ENCODE results near the gene ARHGEF16. TPM values are rescaled to one million over a fixed set of nuclear protein-coding genes. Genes with fewer than 3 reads are reported as not detected.

ARHGEF16 gene
- total RNA-seq, 4 donors from 2014 or later: 5.9 to 13.6 (median 8.4) TPM

GRCh38 chr1:3466366-3467075 lies 12.1 kb downstream of the ARHGEF16 start:
- Histone ChIP-seq H3K36me3 (no peaks in the 10 kb centered on the region), H3K4me1 (peaks cover 53% of the 10 kb centered on the region), H3K27me3 (no peaks in the 10 kb centered on the region), H3K9me3 (no peaks in the 10 kb centered on the region), H3K27ac (no peak overlapping the region), H3K4me3 (no peak overlapping the region)
- TF ChIP-seq CTCF (IDR thresholded peaks at IDR 0.05): no peak
- no peak for TF ChIP-seq EP300 (IDR thresholded peaks at IDR 0.05)
- no peak for TF ChIP-seq POLR2AphosphoS5 (IDR thresholded peaks at IDR 0.05)
- TF ChIP-seq POLR2A (IDR thresholded peaks at IDR 0.05): no peak
- DNase-seq (ENCODE audit: low spot score in 2 of 2): no peak
- 54% methylated on average over 5 of the region's 16 CpGs for WGBS

- Histone ChIP-seq H3K36me3 (no peaks in the 10 kb centered on the region), H3K27me3 (no peaks in the 10 kb centered on the region), H3K9me3 (no peaks in the 10 kb centered on the region), H3K4me3 (no peak overlapping the region), H3K4me1 (peaks cover 62% of the 10 kb centered on the region), H3K27ac (no peak overlapping the region)
- no peak for DNase-seq (ENCODE audit: low spot score in 2 of 2)
- TF ChIP-seq CTCF (IDR thresholded peaks at IDR 0.05) (no peak), EP300 (IDR thresholded peaks at IDR 0.05) (no peak), POLR2A (IDR thresholded peaks at IDR 0.05) (no peak), POLR2AphosphoS5 (IDR thresholded peaks at IDR 0.05) (no peak)
- 45% methylated on average over 10 of the region's 35 CpGs for WGBS
Measured at GRCh38 chr1:3467096-3468036, 12.9 kb downstream of the ARHGEF16 start.

GRCh38 chr1:3468236-3469103 lies 14.0 kb downstream of the ARHGEF16 start:
- Histone ChIP-seq H3K4me3 (no peak overlapping the region), H3K27me3 (no peaks in the 10 kb centered on the region), H3K27ac (no peak overlapping the region), H3K9me3 (no peaks in the 10 kb centered on the region), H3K4me1 (peaks cover 68% of the 10 kb centered on the region), H3K36me3 (no peaks in the 10 kb centered on the region)
- no peak for DNase-seq (ENCODE audit: low spot score in 2 of 2)
- 58% methylated on average over 16 of the region's 34 CpGs for WGBS
- TF ChIP-seq EP300 (IDR thresholded peaks at IDR 0.05) (no peak), POLR2A (IDR thresholded peaks at IDR 0.05) (no peak), POLR2AphosphoS5 (IDR thresholded peaks at IDR 0.05) (no peak), CTCF (IDR thresholded peaks at IDR 0.05) (no peak)

- peaks cover 69% of the 10 kb centered on the region for H3K4me1 ChIP-seq
- DNase-seq (ENCODE audit: low spot score in 2 of 2): no peak
- no peaks in the 10 kb centered on the region for H3K9me3 ChIP-seq
- no peak overlapping the region for H3K27ac ChIP-seq
- H3K4me3 ChIP-seq: no peak overlapping the region
- no peaks in the 10 kb centered on the region for H3K36me3 ChIP-seq
- TF ChIP-seq EP300 (IDR thresholded peaks at IDR 0.05) (no peak), POLR2A (IDR thresholded peaks at IDR 0.05) (no peak), POLR2AphosphoS5 (IDR thresholded peaks at IDR 0.05) (no peak), CTCF (IDR thresholded peaks at IDR 0.05) (no peak)
- 89% methylated on average over 12 of the region's 31 CpGs for WGBS
- no peaks in the 10 kb centered on the region for H3K27me3 ChIP-seq
Measured at GRCh38 chr1:3469104-3469848, 14.8 kb downstream of the ARHGEF16 start.

Data from suprapubic skin (tissue), 4 donors.